HG02623 (cell line): ENCODE measurements around the gene GJB2.

ENCODE experiments used
- ATAC-seq: cut with Tn5 transposase; IDR thresholded peaks from one replicate; pipeline ENCODE4 v1.9.1; 2021; ENCODE audit warnings: moderate library complexity; ENCODE audit not compliant: unreplicated experiment

Gene GJB2

DNA sequence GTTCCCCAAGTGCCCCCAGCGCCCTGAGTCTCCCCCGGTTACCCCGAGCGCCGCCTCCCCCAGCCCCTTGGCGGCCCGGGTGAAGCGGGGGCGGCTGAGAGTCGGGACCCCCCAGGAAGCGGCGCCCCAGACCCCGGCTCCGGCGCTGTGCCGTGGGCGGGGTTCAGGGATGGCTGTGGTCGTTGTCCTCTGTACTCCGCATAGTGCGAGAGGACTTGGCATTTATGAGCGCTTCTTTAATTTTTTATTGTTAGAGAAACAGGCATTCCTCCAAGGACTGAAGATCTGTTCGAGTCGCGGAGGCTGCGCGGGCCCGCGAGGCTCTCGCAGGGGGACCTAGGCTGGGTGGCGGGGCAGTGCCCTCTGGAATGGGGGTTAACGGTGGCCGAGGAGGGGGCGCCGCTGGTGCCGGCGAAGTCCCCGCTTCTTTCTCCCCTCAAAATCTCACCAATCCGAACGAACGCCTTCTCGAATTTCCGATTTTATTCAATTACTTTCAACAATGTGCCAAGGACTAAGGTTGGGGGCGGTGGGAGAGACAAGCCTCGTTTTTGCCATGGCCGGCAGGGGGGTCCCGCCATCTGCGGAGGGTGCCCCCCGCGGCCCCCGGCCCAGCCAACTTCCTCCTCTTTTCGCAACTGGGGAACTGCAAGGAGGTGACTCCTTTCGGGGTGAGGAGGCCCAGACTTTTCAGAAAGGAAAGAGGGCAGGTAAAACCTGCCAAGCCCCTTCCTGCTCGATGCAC is 596 bp upstream of the GJB2 start:
- no peak for ATAC-seq

DNA sequence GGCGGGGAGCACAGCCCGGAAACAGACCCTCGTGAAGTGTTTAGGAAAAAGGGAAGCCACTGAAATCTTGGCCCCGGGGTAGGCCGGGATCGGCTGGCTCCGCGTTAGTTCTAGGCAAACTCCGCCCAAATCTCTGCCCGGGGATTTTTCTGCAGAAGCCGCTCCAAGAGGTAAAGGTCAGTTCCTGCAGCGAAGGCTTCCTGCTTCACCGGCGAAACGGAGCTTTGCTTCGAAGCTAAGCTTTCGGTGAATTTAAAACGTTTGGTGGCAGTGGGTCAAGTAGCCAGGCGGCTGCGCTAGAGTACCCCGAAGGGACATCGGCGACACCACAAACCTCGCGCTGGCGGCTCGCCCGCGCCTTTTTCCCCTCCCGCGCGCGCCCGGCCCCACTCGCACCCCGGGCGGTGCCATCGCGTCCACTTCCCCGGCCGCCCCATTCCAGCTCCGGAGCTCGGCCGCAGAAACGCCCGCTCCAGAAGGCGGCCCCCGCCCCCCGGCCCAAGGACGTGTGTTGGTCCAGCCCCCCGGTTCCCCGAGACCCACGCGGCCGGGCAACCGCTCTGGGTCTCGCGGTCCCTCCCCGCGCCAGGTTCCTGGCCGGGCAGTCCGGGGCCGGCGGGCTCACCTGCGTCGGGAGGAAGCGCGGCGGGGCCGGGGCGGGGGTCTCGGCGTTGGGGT is 441 bp downstream of the GJB2 start:
- no peak for ATAC-seq

- ATAC-seq = no peak
Measured at GRCh38 chr13:20191311-20192157, 1.2 kb downstream of the GJB2 start.

DNA sequence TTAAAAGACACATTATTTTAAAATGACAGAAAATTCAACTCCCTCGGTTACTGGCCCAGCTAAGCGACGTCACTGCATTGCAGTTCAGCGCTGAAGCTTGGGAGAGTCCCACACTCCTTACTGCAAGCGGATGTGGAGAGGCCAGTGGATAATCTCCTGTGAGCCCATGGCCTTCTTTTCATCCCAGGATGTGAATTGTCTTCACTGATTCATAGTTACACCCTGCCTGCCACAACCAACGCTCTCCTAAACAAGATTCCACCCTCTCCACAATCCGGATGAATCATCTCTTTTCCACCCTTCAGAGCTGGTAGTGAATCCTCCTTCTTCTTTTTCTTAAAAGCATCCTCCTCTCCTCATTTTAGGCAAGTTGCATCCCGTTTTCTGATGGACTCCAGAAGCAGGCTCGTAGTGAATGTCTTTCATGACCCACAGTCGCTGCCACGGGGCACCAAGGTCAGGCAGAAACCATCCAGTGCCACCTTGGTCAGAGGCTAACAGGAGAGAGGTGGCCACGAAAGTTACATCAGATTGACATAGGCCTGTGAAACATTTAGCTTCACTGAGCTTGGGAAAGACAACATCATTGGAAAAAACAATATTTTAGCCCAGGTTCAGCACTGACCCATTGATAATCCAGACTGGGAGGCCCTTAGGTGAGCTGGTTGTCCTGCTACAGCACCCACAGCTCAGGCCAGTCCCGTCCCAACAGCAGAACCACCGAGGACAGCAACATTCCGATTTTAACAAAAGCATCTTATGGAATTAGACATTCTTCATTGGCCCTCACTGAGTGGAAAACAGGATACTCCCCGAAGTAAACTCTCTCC is 2.0 kb downstream of the GJB2 start:
- ATAC-seq = no peak

GRCh38 chr13:20190076-20190475 is 2.7 kb downstream of the GJB2 start:
- ATAC-seq = no peak

DNA sequence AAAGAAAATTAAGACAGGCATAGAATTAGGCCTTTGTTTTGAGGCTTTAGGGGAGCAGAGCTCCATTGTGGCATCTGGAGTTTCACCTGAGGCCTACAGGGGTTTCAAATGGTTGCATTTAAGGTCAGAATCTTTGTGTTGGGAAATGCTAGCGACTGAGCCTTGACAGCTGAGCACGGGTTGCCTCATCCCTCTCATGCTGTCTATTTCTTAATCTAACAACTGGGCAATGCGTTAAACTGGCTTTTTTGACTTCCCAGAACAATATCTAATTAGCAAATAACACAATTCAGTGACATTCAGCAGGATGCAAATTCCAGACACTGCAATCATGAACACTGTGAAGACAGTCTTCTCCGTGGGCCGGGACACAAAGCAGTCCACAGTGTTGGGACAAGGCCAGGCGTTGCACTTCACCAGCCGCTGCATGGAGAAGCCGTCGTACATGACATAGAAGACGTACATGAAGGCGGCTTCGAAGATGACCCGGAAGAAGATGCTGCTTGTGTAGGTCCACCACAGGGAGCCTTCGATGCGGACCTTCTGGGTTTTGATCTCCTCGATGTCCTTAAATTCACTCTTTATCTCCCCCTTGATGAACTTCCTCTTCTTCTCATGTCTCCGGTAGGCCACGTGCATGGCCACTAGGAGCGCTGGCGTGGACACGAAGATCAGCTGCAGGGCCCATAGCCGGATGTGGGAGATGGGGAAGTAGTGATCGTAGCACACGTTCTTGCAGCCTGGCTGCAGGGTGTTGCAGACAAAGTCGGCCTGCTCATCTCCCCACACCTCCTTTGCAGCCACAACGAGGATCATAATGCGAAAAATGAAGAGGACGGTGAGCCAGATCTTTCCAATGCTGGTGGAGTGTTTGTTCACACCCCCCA is 3.8 kb downstream of the GJB2 start:
- ATAC-seq = no peak

GRCh38 chr13:20186771-20187170 is 6.0 kb downstream of the GJB2 start:
- no peak for ATAC-seq

DNA sequence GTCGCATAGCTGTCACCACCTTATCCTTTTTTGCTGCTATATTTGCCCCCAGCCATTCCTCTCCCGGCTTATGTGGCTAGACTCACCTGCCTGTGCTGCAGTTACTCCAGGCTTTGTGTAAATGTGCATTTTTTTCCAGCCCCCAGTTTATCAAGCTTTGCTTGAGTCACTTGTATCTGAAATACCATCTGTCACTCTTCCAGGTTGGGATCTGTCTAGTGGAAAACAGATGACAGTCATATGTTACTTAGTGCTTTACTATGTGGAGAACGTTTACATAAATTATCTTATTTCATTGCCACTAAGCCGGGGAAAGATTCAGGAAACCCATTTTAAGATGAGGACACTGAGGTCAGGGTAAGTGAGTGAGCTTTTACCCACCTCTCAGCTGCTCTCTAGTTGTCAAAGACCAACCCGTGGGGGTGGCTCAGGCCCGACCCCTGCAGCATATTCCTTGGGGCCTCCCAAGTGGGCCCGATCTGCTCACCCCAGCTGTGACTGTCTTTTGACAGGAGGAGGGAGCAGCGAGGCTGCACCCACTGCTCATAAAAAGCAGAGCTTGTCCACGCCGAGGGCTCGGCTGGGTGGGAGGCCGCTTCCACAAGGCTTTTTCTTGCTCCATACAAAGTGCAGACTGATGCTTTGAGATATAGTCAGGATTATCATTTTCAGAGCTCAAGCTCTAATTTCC is 7.2 kb downstream of the GJB2 start:
- ATAC-seq = no peak

DNA sequence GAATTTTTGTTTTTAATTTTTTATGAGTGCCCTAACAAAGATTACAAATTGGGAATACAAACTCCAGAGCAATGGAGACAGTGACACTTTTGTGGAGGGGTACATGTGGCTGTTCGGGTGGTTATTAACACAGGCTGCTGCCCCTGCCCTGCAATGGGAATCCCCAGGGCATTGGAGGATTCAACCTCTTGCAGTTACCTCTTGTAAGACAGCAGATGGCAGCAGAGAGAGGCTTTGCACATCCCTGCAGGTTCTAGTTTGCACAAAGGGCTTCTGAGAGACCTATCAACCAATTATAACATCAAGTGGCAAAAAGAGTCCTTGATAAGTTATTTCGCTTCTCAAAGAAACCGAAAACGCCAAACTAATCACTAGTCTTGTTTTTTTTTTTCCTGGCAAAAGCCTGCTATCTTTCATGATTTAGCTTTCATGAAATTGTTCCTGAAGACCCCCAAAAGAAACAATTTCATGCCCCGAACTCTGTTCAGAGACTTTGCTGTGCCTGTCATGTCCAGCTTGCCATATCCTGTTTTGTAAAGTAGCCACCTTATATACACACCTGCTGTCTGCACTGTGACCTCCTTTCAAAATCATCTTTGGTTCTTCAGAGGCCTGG is 10.4 kb downstream of the GJB2 start:
- peak; percentile 64 for ATAC-seq

- no peak for ATAC-seq
Measured at GRCh38 chr13:20181188-20181587, 11.6 kb downstream of the GJB2 start.

DNA sequence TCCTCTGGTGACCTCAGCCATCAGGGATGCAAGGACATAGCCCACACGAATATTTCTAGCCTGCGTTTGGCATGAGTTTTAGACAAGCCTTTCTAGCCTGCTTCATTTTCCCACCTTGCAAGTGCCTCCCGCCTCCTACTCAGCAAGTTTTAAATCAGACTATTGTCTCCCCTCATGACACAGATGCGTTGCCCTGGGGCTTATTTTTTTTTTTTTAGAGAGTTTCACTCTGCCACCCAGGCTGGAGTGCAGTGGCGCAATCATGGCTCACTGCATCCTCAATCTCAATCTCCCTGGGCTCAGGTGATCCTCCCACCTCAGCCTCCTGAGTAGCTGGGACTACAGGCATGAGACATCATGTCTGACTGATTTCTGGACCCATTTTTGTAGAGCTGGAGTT is 14.6 kb downstream of the GJB2 start:
- ATAC-seq = no peak

GRCh38 chr13:20177049-20177831 is 15.5 kb downstream of the GJB2 start:
- no peak for ATAC-seq

DNA sequence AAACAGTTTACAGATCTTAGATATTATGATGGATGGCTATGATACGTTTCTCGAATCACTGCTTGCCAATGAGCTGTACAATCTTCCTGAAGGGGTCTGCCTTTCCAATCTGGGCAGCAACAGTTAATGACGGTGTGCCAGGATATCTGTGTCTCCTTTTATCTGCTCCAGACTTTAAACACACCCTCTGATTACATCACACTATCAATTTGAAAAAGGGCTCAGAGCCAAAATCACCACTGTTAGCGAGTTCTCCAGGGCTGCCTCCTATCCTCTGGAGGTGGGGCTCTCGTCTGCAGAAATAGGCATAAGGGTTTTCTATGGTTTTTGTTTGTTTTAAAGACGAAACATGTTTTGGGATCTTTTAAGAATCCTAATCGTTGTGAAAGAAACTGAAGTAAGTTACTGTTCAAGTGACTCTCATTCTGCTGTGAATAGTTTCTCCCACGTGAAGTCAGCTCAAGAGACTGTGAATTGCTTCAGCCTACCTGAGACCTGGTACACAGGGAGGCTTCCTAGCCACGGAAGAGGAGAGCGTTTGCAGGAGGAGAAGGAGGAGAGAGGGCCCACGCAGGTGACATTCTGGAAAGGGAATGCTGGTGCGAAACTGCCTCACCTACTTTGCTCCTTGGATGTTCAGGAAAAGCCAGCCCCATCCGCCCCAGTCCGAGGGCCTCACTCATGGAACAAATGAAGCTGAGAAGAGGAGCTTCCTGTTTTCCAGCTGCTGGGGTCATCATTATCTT is 16.7 kb downstream of the GJB2 start:
- no peak for ATAC-seq

- ATAC-seq = no peak
Measured at GRCh38 chr13:20175406-20175794, 17.3 kb downstream of the GJB2 start.

- peak; percentile 79 for ATAC-seq
Measured at GRCh38 chr13:20174656-20175405, 17.9 kb downstream of the GJB2 start.

DNA sequence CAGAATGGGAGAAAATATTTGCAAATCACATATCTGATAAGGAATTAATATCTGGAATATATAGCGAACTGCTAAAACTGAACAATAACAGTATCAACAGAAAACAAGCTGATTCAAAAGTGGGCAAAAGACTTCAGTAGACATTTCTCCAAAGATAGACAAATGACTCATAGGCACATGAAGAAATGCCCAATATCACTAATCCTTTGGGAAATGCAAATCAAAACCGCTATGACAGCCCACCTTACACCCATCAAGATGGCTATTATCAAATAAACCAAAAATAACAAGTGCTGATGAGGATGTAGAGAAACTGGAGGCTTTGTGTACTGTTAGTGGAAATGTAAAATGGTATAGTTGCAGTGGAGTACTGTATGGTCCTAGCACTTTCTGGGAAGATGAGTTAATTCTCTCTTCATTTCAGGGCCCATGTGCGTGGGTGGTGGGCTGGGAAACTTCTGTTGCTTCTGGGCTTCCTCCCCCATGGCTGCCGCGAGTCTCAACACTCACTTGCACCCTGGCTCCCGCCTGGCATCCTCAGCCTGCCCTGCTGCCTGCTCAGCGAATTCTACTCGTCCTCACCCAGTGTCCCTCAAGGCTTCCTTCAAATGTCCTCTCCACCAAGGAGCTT is 19.5 kb downstream of the GJB2 start:
- ATAC-seq = no peak
